Ovary (tissue), 3 donors: ENCODE results near the gene LRFN4.

Experiments
- POLR2A ChIP-seq: fragments of 450-650 bp; IDR thresholded peaks from one replicate; pipeline ENCODE4 v1.6.1; 2017; ENCODE audit warnings: antibody characterized with exemption, mild to moderate bottlenecking, moderate library complexity
- TF ChIP-seq, protein P1 (sequence below), 3 donors: fragments of 450-650 bp in 2 of 3; fragments of 200-600 bp in 1 of 3; IDR thresholded peaks; one replicate each; pipeline versions ENCODE4 v1.5.1 to v1.8.0; 2016 to 2022; ENCODE audit warnings: antibody characterized with exemption in 3 of 3, mild to moderate bottlenecking in 1 of 3
- donor health status: DM: no; HTN: no; CAD: no.

DNA sequence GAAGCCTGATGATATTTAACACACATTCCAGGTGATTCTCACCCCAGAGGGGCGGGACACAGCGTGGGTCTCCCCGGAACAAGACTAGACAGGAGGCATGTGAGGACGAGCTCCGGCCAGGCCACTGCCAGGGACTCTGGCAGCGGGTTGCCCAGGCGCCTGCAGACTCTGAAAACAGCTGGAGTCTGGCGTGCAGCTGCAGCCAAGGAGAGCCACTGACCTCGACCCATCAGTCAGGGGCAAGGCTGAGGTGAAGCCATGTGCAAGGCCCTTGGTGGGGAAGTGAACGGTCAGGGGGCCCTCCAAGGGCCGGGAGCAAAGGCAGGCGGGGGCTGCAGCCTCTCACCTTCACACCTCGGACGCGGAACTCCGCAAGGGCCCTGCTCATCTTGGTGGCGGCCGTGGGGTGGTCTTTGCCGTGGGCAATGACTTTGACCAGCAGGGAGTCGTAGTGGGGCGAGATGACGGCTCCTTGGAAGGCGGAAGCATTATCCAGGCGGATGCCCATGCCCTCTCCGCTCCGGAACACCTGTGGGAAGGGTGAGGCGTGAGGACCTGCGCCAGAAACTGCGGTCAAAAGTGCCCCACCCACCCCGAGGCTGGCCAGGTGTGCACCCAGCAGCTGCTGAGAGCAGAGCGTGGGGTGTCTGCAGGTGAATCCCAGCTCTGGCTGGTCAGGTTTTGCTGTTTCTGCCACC is 6.7 kb downstream of the LRFN4 start:
- TF ChIP-seq, protein P1, sequence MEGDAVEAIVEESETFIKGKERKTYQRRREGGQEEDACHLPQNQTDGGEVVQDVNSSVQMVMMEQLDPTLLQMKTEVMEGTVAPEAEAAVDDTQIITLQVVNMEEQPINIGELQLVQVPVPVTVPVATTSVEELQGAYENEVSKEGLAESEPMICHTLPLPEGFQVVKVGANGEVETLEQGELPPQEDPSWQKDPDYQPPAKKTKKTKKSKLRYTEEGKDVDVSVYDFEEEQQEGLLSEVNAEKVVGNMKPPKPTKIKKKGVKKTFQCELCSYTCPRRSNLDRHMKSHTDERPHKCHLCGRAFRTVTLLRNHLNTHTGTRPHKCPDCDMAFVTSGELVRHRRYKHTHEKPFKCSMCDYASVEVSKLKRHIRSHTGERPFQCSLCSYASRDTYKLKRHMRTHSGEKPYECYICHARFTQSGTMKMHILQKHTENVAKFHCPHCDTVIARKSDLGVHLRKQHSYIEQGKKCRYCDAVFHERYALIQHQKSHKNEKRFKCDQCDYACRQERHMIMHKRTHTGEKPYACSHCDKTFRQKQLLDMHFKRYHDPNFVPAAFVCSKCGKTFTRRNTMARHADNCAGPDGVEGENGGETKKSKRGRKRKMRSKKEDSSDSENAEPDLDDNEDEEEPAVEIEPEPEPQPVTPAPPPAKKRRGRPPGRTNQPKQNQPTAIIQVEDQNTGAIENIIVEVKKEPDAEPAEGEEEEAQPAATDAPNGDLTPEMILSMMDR (IDR thresholded peaks at IDR 0.05) = no peak
- no peak for TF ChIP-seq POLR2A
